IMR-90 (cell line): ENCODE data around the gene TNP1. TPM values are rescaled to one million over a fixed set of nuclear protein-coding genes. Genes with fewer than 3 reads are reported as not detected.

ENCODE experiments used
- polyA plus RNA-seq, 3 experiments: library from polyadenylated mRNA; depleted of rRNA; stranded (reverse); fragments of >200 nt; gene quantifications; 2 replicates each; pipeline ENCODE4 v1.2.3, GENCODE V29; 2012; ENCODE audit warnings: low replicate concordance in 1 of 3
- total RNA-seq: library from RNA; depleted of rRNA; stranded (reverse); fragments of >200 nt; gene quantifications from 2 replicates; pipeline ENCODE4 v1.2.3, GENCODE V29; 2012; rRNA removed

TNP1 gene
- total and polyA plus RNA-seq, 2 of the 4 experiments (the other 2 are of a cell fraction) = not detected

Other genes with a start within 250 kb of the TNP1 start
- gene IGFBP2, start 226.6 kb downstream of the TNP1 start, total RNA-seq = 33.5 and 36.7 TPM in 2 replicates
- gene IGFBP2, start 226.6 kb downstream of the TNP1 start, polyA plus RNA-seq (2012; rRNA removed) = 236 and 257 TPM in 2 replicates
- gene IGFBP5, start 164.5 kb downstream of the TNP1 start, total RNA-seq = 392 and 433 TPM in 2 replicates
- 1,339 and 1,767 TPM in 2 replicates for gene IGFBP5, start 164.5 kb downstream of the TNP1 start, polyA plus RNA-seq (2012; rRNA removed)